ENCODE measurements around the gene E2F1. TPM values are rescaled to one million over a fixed set of nuclear protein-coding genes. Genes with fewer than 3 reads are reported as not detected.

E2F1 gene
- total RNA-seq, 1 donor from 2014 or later = 66.0 TPM

GRCh38 chr20:33660035-33660684 is 26.0 kb downstream of the E2F1 start:
- Mint-ChIP-seq H3K27ac (ENCODE audit: unreplicated experiment) (no peak overlapping the region), H3K4me3 (ENCODE audit: unreplicated experiment) (no peak overlapping the region), H3K36me3 (ENCODE audit: unreplicated experiment) (no peaks in the 10 kb centered on the region), H3K9me3 (ENCODE audit: unreplicated experiment) (peaks cover 18% of the 10 kb centered on the region), H3K4me1 (ENCODE audit: low read depth, unreplicated experiment) (peaks cover 17% of the 10 kb centered on the region), H3K27me3 (ENCODE audit: unreplicated experiment) (peaks cover 6% of the 10 kb centered on the region)
- TF ChIP-seq, protein P1, sequence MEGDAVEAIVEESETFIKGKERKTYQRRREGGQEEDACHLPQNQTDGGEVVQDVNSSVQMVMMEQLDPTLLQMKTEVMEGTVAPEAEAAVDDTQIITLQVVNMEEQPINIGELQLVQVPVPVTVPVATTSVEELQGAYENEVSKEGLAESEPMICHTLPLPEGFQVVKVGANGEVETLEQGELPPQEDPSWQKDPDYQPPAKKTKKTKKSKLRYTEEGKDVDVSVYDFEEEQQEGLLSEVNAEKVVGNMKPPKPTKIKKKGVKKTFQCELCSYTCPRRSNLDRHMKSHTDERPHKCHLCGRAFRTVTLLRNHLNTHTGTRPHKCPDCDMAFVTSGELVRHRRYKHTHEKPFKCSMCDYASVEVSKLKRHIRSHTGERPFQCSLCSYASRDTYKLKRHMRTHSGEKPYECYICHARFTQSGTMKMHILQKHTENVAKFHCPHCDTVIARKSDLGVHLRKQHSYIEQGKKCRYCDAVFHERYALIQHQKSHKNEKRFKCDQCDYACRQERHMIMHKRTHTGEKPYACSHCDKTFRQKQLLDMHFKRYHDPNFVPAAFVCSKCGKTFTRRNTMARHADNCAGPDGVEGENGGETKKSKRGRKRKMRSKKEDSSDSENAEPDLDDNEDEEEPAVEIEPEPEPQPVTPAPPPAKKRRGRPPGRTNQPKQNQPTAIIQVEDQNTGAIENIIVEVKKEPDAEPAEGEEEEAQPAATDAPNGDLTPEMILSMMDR (IDR thresholded peaks at IDR 0.05; ENCODE audit: partially characterized antibody, unreplicated experiment) = no peak
- DNase-seq = peak; percentile 8

DNA sequence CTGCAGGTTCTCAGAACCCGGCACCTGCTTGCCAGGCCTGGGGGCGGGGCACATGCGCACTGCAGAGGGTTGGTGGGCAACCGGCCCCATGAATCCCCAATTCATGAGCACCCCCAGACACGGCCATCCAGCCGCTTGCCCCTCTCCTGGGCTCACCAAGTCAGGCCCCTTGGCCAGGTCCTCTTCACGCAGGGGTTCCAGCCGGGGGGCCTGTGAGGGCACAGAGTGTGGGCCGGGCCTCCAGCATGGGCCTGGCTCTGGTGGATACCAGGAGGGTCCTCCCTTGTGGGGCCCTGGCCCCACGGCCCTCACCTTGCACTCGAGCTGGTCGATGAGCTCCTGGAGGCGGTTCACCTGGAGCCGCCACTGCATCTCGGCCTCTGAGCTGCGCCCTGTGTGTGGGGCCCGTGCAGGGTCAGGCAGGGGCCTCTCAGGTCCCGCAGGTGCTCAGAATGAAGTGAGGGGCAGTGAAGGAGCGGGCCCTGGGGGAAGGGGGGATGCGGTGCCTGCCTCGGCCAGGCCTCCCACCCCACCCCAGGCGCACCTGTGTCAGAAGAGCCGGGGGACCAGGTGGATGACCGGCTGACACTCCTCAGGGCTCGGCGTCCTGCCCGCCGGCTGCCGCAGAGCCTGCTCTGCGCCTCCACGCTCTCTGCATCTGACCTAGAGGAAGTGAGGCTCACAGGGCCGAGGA is 26.7 kb downstream of the E2F1 start:
- TF ChIP-seq, protein P1 (IDR thresholded peaks at IDR 0.05; ENCODE audit: partially characterized antibody, unreplicated experiment) = no peak
- H3K27me3 Mint-ChIP-seq (ENCODE audit: unreplicated experiment) = peaks cover 6% of the 10 kb centered on the region
- H3K27ac Mint-ChIP-seq (ENCODE audit: unreplicated experiment) = no peak overlapping the region

DNA sequence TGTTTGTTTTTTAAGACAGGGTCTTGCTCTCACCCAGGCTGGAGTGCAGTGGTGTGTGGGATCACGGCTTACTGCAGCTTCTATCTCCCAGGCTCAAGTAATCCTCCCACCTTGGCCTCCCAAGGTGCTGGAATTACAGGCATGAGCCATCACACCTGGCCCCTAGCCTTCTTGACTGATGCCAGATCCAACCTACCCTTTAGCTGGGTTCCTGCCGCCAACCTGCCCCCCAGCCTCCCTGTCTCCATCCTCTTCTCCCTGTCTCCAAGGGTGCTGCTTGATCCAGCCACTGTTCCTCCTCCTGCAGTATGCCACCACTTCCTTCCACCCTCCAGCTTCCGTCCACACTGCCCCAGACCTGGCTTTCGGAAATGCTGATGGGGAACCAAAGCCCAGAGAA is 27.3 kb downstream of the E2F1 start:
- Mint-ChIP-seq H3K4me3 (ENCODE audit: unreplicated experiment) (no peak overlapping the region), H3K27ac (ENCODE audit: unreplicated experiment) (no peak overlapping the region), H3K9me3 (ENCODE audit: unreplicated experiment) (peaks cover 13% of the 10 kb centered on the region), H3K36me3 (ENCODE audit: unreplicated experiment) (no peaks in the 10 kb centered on the region), H3K27me3 (ENCODE audit: unreplicated experiment) (peaks cover 7% of the 10 kb centered on the region), H3K4me1 (ENCODE audit: low read depth, unreplicated experiment) (peaks cover 9% of the 10 kb centered on the region)
- peak; percentile 4 for DNase-seq
- TF ChIP-seq, protein P1 (IDR thresholded peaks at IDR 0.05; ENCODE audit: partially characterized antibody, unreplicated experiment) = no peak

More for the DNA sequence above, 26.7 kb downstream of the E2F1 start:
- no peak overlapping the region for H3K4me3 Mint-ChIP-seq (ENCODE audit: unreplicated experiment)
- DNase-seq = peak; percentile 9
- peaks cover 11% of the 10 kb centered on the region for H3K4me1 Mint-ChIP-seq (ENCODE audit: low read depth, unreplicated experiment)
- H3K36me3 Mint-ChIP-seq (ENCODE audit: unreplicated experiment) = no peaks in the 10 kb centered on the region
- H3K9me3 Mint-ChIP-seq (ENCODE audit: unreplicated experiment) = peaks cover 13% of the 10 kb centered on the region

DNA sequence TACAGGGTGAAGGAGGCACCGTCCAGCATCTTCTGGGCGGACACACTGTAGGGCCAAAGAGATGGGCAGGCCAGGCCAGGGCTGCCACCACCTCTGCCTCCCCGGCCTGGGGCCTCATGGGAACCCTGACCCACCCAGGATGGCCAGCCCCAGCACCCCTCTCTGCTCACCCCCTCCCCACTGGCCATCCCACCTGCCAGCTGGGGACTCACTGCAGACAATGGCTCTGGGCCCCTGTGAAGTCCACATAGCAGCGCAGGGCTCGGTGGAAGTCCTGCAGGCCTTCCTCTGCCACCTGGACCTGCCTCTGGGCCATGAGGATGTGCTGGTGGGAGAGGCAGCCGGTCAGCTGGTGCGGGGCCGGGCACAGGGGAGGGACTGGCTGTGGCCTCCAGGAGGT is 27.7 kb downstream of the E2F1 start:
- Mint-ChIP-seq H3K9me3 (ENCODE audit: unreplicated experiment) (peaks cover 13% of the 10 kb centered on the region), H3K27me3 (ENCODE audit: unreplicated experiment) (peaks cover 8% of the 10 kb centered on the region), H3K27ac (ENCODE audit: unreplicated experiment) (no peak overlapping the region), H3K4me1 (ENCODE audit: low read depth, unreplicated experiment) (peaks cover 14% of the 10 kb centered on the region), H3K4me3 (ENCODE audit: unreplicated experiment) (no peak overlapping the region), H3K36me3 (ENCODE audit: unreplicated experiment) (no peaks in the 10 kb centered on the region)
- TF ChIP-seq, protein P1 (IDR thresholded peaks at IDR 0.05; ENCODE audit: partially characterized antibody, unreplicated experiment) = no peak
- peak; percentile 10 for DNase-seq

DNA sequence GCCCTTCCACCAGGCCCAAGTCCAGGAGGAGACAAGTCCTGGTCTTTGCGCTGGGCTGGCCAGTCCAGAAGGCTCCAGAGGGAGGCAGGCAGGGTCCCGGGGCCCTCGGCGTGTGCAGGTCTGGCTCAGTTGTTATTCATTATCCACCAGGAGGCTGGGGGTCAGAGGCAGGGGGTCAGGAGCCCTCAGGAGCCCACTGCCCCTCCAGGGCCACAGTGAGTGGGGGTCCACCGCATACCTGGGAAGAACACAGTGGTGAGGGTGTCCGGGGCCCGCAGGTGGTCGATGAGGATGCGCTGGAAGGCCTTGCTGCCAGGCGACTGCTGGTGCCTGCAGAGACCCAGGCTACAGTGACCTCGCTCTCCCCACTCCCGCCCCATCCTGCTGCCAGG is 28.5 kb downstream of the E2F1 start:
- DNase-seq = peak; percentile 11
- Mint-ChIP-seq H3K9me3 (ENCODE audit: unreplicated experiment) (peaks cover 14% of the 10 kb centered on the region), H3K4me1 (ENCODE audit: low read depth, unreplicated experiment) (peaks cover 17% of the 10 kb centered on the region), H3K36me3 (ENCODE audit: unreplicated experiment) (no peaks in the 10 kb centered on the region), H3K27me3 (ENCODE audit: unreplicated experiment) (peaks cover 7% of the 10 kb centered on the region), H3K27ac (ENCODE audit: unreplicated experiment) (no peak overlapping the region), H3K4me3 (ENCODE audit: unreplicated experiment) (no peak overlapping the region)
- TF ChIP-seq, protein P1 (IDR thresholded peaks at IDR 0.05; ENCODE audit: partially characterized antibody, unreplicated experiment) = no peak

Measured in glutamatergic neuron (in vitro differentiated cells).